IPS-18c (cell line): ENCODE results near the gene TAF1C.

Experiments used
- H3K4me3 ChIP-seq: 2 replicates; pipeline ENCODE4 v1.7.0; 2013; ENCODE audit warnings: low read depth, mild to moderate bottlenecking, low read length, moderate library complexity; ENCODE audit not compliant: insufficient read depth
- H3K9me3 ChIP-seq: one replicate; pipeline ENCODE4 v1.6.1; 2013; ENCODE audit warnings: mild to moderate bottlenecking, low read length, moderate library complexity; ENCODE audit not compliant: control insufficient read depth, insufficient read depth

TAF1C gene

GRCh38 chr16:84194470-84195200, 7.8 kb upstream of the TAF1C start:
- Histone ChIP-seq H3K9me3 (peaks cover 2% of the 10 kb centered on the region), H3K4me3 (no peak overlapping the region)

- peaks cover 2% of the 10 kb centered on the region for H3K9me3 ChIP-seq
- no peak overlapping the region for H3K4me3 ChIP-seq
These were observed 7.2 kb upstream of the TAF1C start for GRCh38 chr16:84194018-84194417.

- Histone ChIP-seq H3K4me3 (no peak overlapping the region), H3K9me3 (peaks cover 2% of the 10 kb centered on the region)
These were observed 6.6 kb upstream of the TAF1C start for GRCh38 chr16:84193480-84193879.

GRCh38 chr16:84191466-84191865, 4.6 kb upstream of the TAF1C start:
- peaks cover 2% of the 10 kb centered on the region for H3K9me3 ChIP-seq

GRCh38 chr16:84190731-84191388, 4.0 kb upstream of the TAF1C start, which contains the start of gene ADAD2:
TSS of gene ADAD2 (plus strand) at chr16:84191157. CDS start at chr16:84191231, 74 bp downstream.
- H3K9me3 ChIP-seq: no peaks in the 10 kb centered on the region
- no peak within 1 kb of the TSS; the same call in 1 of the 2 replicates for H3K4me3 ChIP-seq

More at GRCh38 chr16:84191466-84191865, 4.6 kb upstream of the TAF1C start:
- H3K4me3 ChIP-seq: no peak overlapping the region

- H3K4me3 ChIP-seq: no peak overlapping the region
These were observed 2.1 kb downstream of the TAF1C start for GRCh38 chr16:84184775-84185174.

GRCh38 chr16:84183911-84184591, 2.8 kb downstream of the TAF1C start:
- no peaks in the 10 kb centered on the region for H3K9me3 ChIP-seq
- no peak overlapping the region for H3K4me3 ChIP-seq

More at GRCh38 chr16:84184775-84185174, 2.1 kb downstream of the TAF1C start:
- no peaks in the 10 kb centered on the region for H3K9me3 ChIP-seq

GRCh38 chr16:84183572-84183875, 3.3 kb downstream of the TAF1C start:
- Histone ChIP-seq H3K4me3 (no peak overlapping the region), H3K9me3 (no peaks in the 10 kb centered on the region)

- no peak overlapping the region for H3K4me3 ChIP-seq
- no peaks in the 10 kb centered on the region for H3K9me3 ChIP-seq
These were observed 3.9 kb downstream of the TAF1C start for GRCh38 chr16:84182680-84183571.

- Histone ChIP-seq H3K9me3 (no peaks in the 10 kb centered on the region), H3K4me3 (no peak overlapping the region)
These were observed 4.8 kb downstream of the TAF1C start for GRCh38 chr16:84182104-84182503.

- H3K9me3 ChIP-seq: no peaks in the 10 kb centered on the region
- H3K4me3 ChIP-seq: no peak overlapping the region
These were observed 5.5 kb downstream of the TAF1C start for GRCh38 chr16:84181144-84181915.

- no peak overlapping the region for H3K4me3 ChIP-seq
- no peaks in the 10 kb centered on the region for H3K9me3 ChIP-seq
These were observed 6.2 kb downstream of the TAF1C start for GRCh38 chr16:84180519-84181140.

- no peak overlapping the region for H3K4me3 ChIP-seq
- H3K9me3 ChIP-seq: no peaks in the 10 kb centered on the region
These were observed 7.1 kb downstream of the TAF1C start for GRCh38 chr16:84179612-84180320.

- H3K9me3 ChIP-seq: no peaks in the 10 kb centered on the region
- H3K4me3 ChIP-seq: no peak overlapping the region
These were observed 7.8 kb downstream of the TAF1C start for GRCh38 chr16:84178892-84179611.

- Histone ChIP-seq H3K4me3 (no peak overlapping the region), H3K9me3 (no peaks in the 10 kb centered on the region)
These were observed 8.6 kb downstream of the TAF1C start for GRCh38 chr16:84178146-84178765.
